HEK293 (cell line): ENCODE measurements around the gene VPS33A.
"Not testable (repeated sequence)": the region's sequence is repeated elsewhere in the genome, so short reads cannot be mapped to it uniquely, and the experiment has no call there.

ENCODE experiments used
- CTCF ChIA-PET: fragments of 350-600 bp; formaldehyde crosslinking; extraction: SDS; loops from one replicate; lab custom pipeline; 2021; ENCODE audit warnings: antibody characterized with exemption; lab: Yijun Ruan, JAX
- POLR2A ChIA-PET: fragments of 300-600 bp; formaldehyde crosslinking; extraction: SDS; loops from one replicate; lab custom pipeline; 2020; ENCODE audit warnings: antibody characterized with exemption, inconsistent platforms; lab: Yijun Ruan, JAX
- H3K27ac ChIP-seq: fragments of 200-500 bp; sonication (Bioruptor generic); 2 replicates; pipeline ENCODE4 v1.5.1; 2014; ENCODE audit warnings: low read depth, low read length, control low read depth, inconsistent platforms; ENCODE audit errors: extremely low read depth
- H3K36me3 ChIP-seq, 2 experiments: fragments of 200-500 bp in 1 of 2; sonication (Bioruptor generic) in 1 of 2; 1 replicate in 1 of 2; 2 replicates in 1 of 2; pipeline ENCODE4 v1.5.1; 2014 to 2017; ENCODE audit warnings: inconsistent platforms in 2 of 2, low read length in 2 of 2; ENCODE audit not compliant: control insufficient read depth in 2 of 2, insufficient read depth in 1 of 2
- H3K4me1 ChIP-seq: fragments of 200-500 bp; sonication (Bioruptor generic); 2 replicates; pipeline ENCODE4 v1.5.1; 2014; ENCODE audit warnings: mild to moderate bottlenecking, low read length, inconsistent platforms; ENCODE audit not compliant: control insufficient read depth, insufficient read depth
- H3K4me3 ChIP-seq: 2 replicates; pipeline ENCODE4 v1.5.1; 2011; ENCODE audit warnings: low read depth, mild to moderate bottlenecking, control low read depth, low read length, moderate library complexity
- H3K9me3 ChIP-seq: fragments of 200-500 bp; sonication (Bioruptor generic); 2 replicates; pipeline ENCODE4 v1.5.1; 2014; ENCODE audit warnings: low read depth, low read length, inconsistent platforms; ENCODE audit not compliant: control insufficient read depth, insufficient read depth
- HOXA7 ChIP-seq: sonication (generic); formaldehyde crosslinking; IDR thresholded peaks from 2 replicates; pipeline ENCODE4 v1.8.1; 2022; ENCODE audit warnings: missing genetic modification reagents, borderline replicate concordance
- KLF8 ChIP-seq: fragments of 450-650 bp; formaldehyde crosslinking; IDR thresholded peaks from 2 replicates; pipeline ENCODE4 v1.5.1; 2016; ENCODE audit warnings: missing biosample characterization, missing genetic modification characterization
- MZF1 ChIP-seq: fragments of 450-650 bp; formaldehyde crosslinking; IDR thresholded peaks from 2 replicates; pipeline ENCODE4 v1.5.1; 2017; ENCODE audit warnings: missing biosample characterization, missing genetic modification characterization, borderline replicate concordance
- PBX3 ChIP-seq: sonication (generic); formaldehyde crosslinking; IDR thresholded peaks from 2 replicates; pipeline ENCODE4 v1.8.1; 2022; ENCODE audit warnings: mild to moderate bottlenecking, moderate library complexity, missing genetic modification reagents
- ZNF10 ChIP-seq: fragments of 450-650 bp; formaldehyde crosslinking; IDR thresholded peaks from 2 replicates; pipeline ENCODE4 v1.5.1; 2017; ENCODE audit warnings: missing biosample characterization, missing genetic modification characterization
- ZNF133 ChIP-seq: fragments of 450-650 bp; formaldehyde crosslinking; IDR thresholded peaks from 2 replicates; pipeline ENCODE4 v1.5.1; 2016; ENCODE audit warnings: missing biosample characterization, missing genetic modification characterization
- ZNF16 ChIP-seq: fragments of 450-650 bp; formaldehyde crosslinking; IDR thresholded peaks from 2 replicates; pipeline ENCODE4 v1.5.1; 2016; ENCODE audit warnings: low read depth, missing biosample characterization, missing genetic modification characterization
- ZNF280D ChIP-seq: fragments of 450-650 bp; formaldehyde crosslinking; IDR thresholded peaks from 2 replicates; pipeline ENCODE4 v1.5.1; 2016; ENCODE audit warnings: missing biosample characterization, missing genetic modification characterization
- ZNF324 ChIP-seq: fragments of 450-650 bp; formaldehyde crosslinking; IDR thresholded peaks from 2 replicates; pipeline ENCODE4 v1.5.1; 2016; ENCODE audit warnings: missing biosample characterization, missing genetic modification characterization
- ZNF335 ChIP-seq: fragments of 450-650 bp; formaldehyde crosslinking; conservative IDR thresholded peaks from 2 replicates; pipeline ENCODE4 v1.5.1; 2016; ENCODE audit warnings: missing biosample characterization, missing genetic modification characterization
- ZNF354C ChIP-seq: fragments of 450-650 bp; formaldehyde crosslinking; IDR thresholded peaks from 2 replicates; pipeline ENCODE4 v1.5.1; 2016; ENCODE audit warnings: missing biosample characterization, missing genetic modification characterization, low read depth, borderline replicate concordance
- ZNF394 ChIP-seq: fragments of 450-650 bp; formaldehyde crosslinking; IDR thresholded peaks from 2 replicates; pipeline ENCODE4 v1.5.1; 2016; ENCODE audit warnings: missing biosample characterization, missing genetic modification characterization, mild to moderate bottlenecking, moderate library complexity, borderline replicate concordance
- ZNF610 ChIP-seq: fragments of 450-650 bp; formaldehyde crosslinking; IDR thresholded peaks from 2 replicates; pipeline ENCODE4 v1.5.1; 2016; ENCODE audit warnings: missing biosample characterization, missing genetic modification characterization, borderline replicate concordance
- ZNF747 ChIP-seq: fragments of 450-650 bp; formaldehyde crosslinking; IDR thresholded peaks from 2 replicates; pipeline ENCODE4 v1.5.1; 2016; ENCODE audit warnings: missing biosample characterization, missing genetic modification characterization
- ZNF76 ChIP-seq: fragments of 450-650 bp; formaldehyde crosslinking; IDR thresholded peaks from 2 replicates; pipeline ENCODE4; 2016; ENCODE audit warnings: low read depth, missing biosample characterization, missing genetic modification characterization, borderline replicate concordance
- ZNF777 ChIP-seq: fragments of 450-650 bp; formaldehyde crosslinking; IDR thresholded peaks from 2 replicates; pipeline ENCODE4 v1.5.1; 2017; ENCODE audit warnings: missing biosample characterization, missing genetic modification characterization, borderline replicate concordance

The VPS33A gene

DNA sequence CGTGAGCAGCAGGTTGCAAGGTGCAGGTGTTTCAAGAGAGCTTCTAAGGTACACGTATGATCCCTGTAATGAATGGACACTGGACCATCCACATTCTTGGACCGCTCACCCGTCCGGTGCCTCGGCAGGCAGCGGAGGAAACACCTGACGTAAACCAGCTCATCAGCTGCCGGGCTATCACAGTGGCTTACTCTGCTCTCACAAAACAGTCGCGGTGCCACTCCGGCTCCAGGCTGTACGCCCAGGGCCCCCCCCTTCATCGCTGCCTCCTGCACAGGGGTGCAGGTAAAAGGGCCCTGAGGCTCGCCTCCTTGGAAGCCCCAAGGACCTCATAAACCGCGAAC is 436 bp downstream of the VPS33A start:
- ChIA-PET CTCF (no interaction called here), POLR2A (interaction anchor here (1.1 kb wide), 1 partner anchor 14 kb away, joined by 3 read pairs; no protein-coding TSS in a partner anchor)

GRCh38 chr12:122265476-122265875 is 818 bp downstream of the VPS33A start:
- Histone ChIP-seq H3K4me3 (peak overlapping the region; percentile 95), H3K27ac (0 out of 2 replicates have a peak overlapping the region, but pooled peaks have one; percentile 60), H3K9me3 (no peaks in the 10 kb centered on the region), H3K36me3 (peaks cover 20 to 29% of the 10 kb centered on the region in 2 experiments), H3K4me1 (no peaks in the 10 kb centered on the region)
- TF ChIP-seq MZF1 (tag by site-specific recombination) (no peak), ZNF280D (tag by site-specific recombination) (no peak), ZNF133 (tag by site-specific recombination) (no peak), ZNF16 (tag by site-specific recombination) (no peak), PBX3 (CRISPR knock-in tag) (no peak), ZNF610 (tag by site-specific recombination) (no peak), ZNF76 (tag by site-specific recombination) (no peak), ZNF394 (no peak), ZNF324 (tag by site-specific recombination) (no peak), HOXA7 (no peak)
- POLR2A ChIA-PET = interaction anchor here (0.6 to 1.1 kb wide), 3 partner anchors 13 to 389 kb away, joined by 3 to 4 read pairs (median 3); no protein-coding TSS in a partner anchor
- CTCF ChIA-PET = no interaction called here

More for the DNA sequence above, 436 bp downstream of the VPS33A start:
- TF ChIP-seq ZNF777 (tag by site-specific recombination) (no peak), ZNF335 (tag by site-specific recombination) (peak; percentile 95), ZNF354C (no peak), ZNF747 (tag by site-specific recombination) (no peak), KLF8 (tag by site-specific recombination) (no peak), ZNF10 (peak; percentile 83)
- H3K27ac ChIP-seq = peak overlapping the region; percentile 60; the same call in 1 of the 2 replicates
- no peaks in the 10 kb centered on the region for H3K9me3 ChIP-seq
- H3K36me3 ChIP-seq = peaks cover 17 to 26% of the 10 kb centered on the region in 2 experiments
- no peaks in the 10 kb centered on the region for H3K4me1 ChIP-seq
- H3K4me3 ChIP-seq = peak overlapping the region; percentile 95

- H3K4me3 ChIP-seq, H3K4me1 ChIP-seq, H3K27ac ChIP-seq, CTCF ChIA-PET, POLR2A ChIA-PET, H3K9me3 ChIP-seq: not testable (repeated sequence)
- peaks cover 38 to 67% of the 10 kb centered on the region in 2 experiments for H3K36me3 ChIP-seq
These were observed 5.6 kb downstream of the VPS33A start for GRCh38 chr12:122260735-122261134.

DNA sequence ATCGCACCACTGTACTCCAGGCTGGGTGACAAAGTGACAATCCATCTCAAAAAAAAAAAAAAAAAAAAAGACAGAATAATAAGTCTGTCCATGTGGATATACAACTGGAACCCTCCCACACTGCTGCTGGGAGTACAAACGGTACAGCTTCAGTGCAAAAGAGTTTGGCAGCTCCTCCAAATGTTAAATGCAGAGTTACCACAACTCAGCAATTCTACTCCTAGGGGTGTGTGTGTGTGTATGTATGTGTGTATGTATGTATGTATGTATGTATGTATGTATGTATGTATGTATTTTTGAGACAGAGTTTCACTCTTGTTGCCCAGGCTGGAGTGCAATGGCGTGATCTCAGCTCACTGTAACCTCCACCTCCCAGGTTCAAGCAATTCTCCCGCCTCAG is 7.4 kb downstream of the VPS33A start:
- not testable (repeated sequence) for H3K4me3 ChIP-seq, H3K27ac ChIP-seq, H3K4me1 ChIP-seq, H3K9me3 ChIP-seq
- ChIA-PET CTCF (interaction anchor here (0.6 kb wide), 1 partner anchor 349 kb away, joined by 3 read pairs; no protein-coding TSS in a partner anchor), POLR2A (interaction anchor here (0.6 kb wide), 1 partner anchor 103 kb away, joined by 5 read pairs; no protein-coding TSS in a partner anchor)
- peaks cover 44 to 66% of the 10 kb centered on the region in 2 experiments for H3K36me3 ChIP-seq

GRCh38 chr12:122258462-122258861 is 7.8 kb downstream of the VPS33A start:
- ChIA-PET CTCF (interaction anchor here (0.7 kb wide), 2 partner anchors 19 to 165 kb away, joined by 3 to 4 read pairs; no protein-coding TSS in a partner anchor), POLR2A (interaction anchor here (0.6 kb wide), 1 partner anchor 104 kb away, joined by 5 read pairs; no protein-coding TSS in a partner anchor)
- not testable (repeated sequence) for H3K9me3 ChIP-seq, H3K4me3 ChIP-seq, H3K27ac ChIP-seq, H3K4me1 ChIP-seq
- H3K36me3 ChIP-seq = peaks cover 44 to 61% of the 10 kb centered on the region in 2 experiments
